GM23248 (cell line): ENCODE data around the gene PEAR1. TPM values are rescaled to one million over a fixed set of nuclear protein-coding genes. Genes with fewer than 3 reads are reported as not detected.
A peak's percentile ranks its signal among the peaks of the same experiment; 100 is the strongest.

Experiments used
- DNase-seq: peaks from one replicate; pipeline ENCODE4 v3.0.0-alpha.2; 2015
- H2AFZ ChIP-seq: fragments of 200-600 bp; sonication (generic); 2 replicates; pipeline ENCODE4 v1.6.1; 2016; ENCODE audit warnings: antibody characterized with exemption
- H3F3A ChIP-seq: fragments of 200-600 bp; sonication (generic); 2 replicates; pipeline ENCODE4 v1.6.1; 2016; ENCODE audit warnings: mild to moderate bottlenecking, antibody characterized with exemption, mixed run types; ENCODE audit not compliant: insufficient read depth
- H3K27ac ChIP-seq: fragments of 200-600 bp; sonication (generic); 2 replicates; pipeline ENCODE4 v1.5.1; 2016; ENCODE audit warnings: mild to moderate bottlenecking
- H3K27me3 ChIP-seq: fragments of 200-600 bp; sonication (generic); replicated peaks from 2 replicates; pipeline ENCODE4 v1.6.1; 2016; ENCODE audit warnings: mild to moderate bottlenecking; ENCODE audit not compliant: insufficient read depth
- H3K36me3 ChIP-seq: fragments of 200-600 bp; sonication (generic); 2 replicates; pipeline ENCODE4 v1.6.1; 2016; ENCODE audit warnings: low read depth, mild to moderate bottlenecking
- H3K4me1 ChIP-seq: fragments of 200-600 bp; sonication (generic); 2 replicates; pipeline ENCODE4 v1.6.1; 2016; ENCODE audit warnings: mild to moderate bottlenecking; ENCODE audit not compliant: insufficient read depth
- H3K4me2 ChIP-seq: fragments of 200-600 bp; sonication (generic); one replicate; pipeline ENCODE4 v1.6.1; 2016; ENCODE audit warnings: mild to moderate bottlenecking; ENCODE audit not compliant: unreplicated experiment
- H3K4me3 ChIP-seq: fragments of 200-600 bp; sonication (generic); 2 replicates; pipeline ENCODE4 v1.5.1; 2016; ENCODE audit warnings: mild to moderate bottlenecking
- H3K79me2 ChIP-seq: fragments of 200-600 bp; sonication (generic); 2 replicates; pipeline ENCODE4 v1.6.1; 2016; ENCODE audit warnings: mild to moderate bottlenecking; ENCODE audit not compliant: insufficient read depth
- H3K9ac ChIP-seq: fragments of 200-600 bp; sonication (generic); 2 replicates; pipeline ENCODE4 v1.6.1; 2016; ENCODE audit warnings: mild to moderate bottlenecking
- H3K9me2 ChIP-seq: fragments of 200-600 bp; sonication (generic); 2 replicates; pipeline ENCODE4 v1.6.1; 2016; ENCODE audit warnings: mixed run types, mild to moderate bottlenecking, moderate library complexity; ENCODE audit not compliant: insufficient read depth
- H3K9me3 ChIP-seq: fragments of 200-600 bp; sonication (generic); one replicate; pipeline ENCODE4 v1.6.1; 2017; ENCODE audit warnings: low read depth
- H4K20me1 ChIP-seq: fragments of 200-600 bp; sonication (generic); 2 replicates; pipeline ENCODE4 v1.6.0; 2016; ENCODE audit not compliant: insufficient read depth
- EZH2 ChIP-seq: fragments of 200-600 bp; sonication (generic); IDR thresholded peaks from 2 replicates; pipeline ENCODE4 v1.6.1; 2018; ENCODE audit warnings: antibody characterized with exemption, mild to moderate bottlenecking; ENCODE audit not compliant: insufficient read depth, poor library complexity, severe bottlenecking
- EZH2phosphoT487 ChIP-seq: fragments of 200-600 bp; sonication (generic); IDR thresholded peaks from 2 replicates; pipeline ENCODE4 v1.6.1; 2018; ENCODE audit warnings: antibody characterized with exemption, moderate library complexity, mild to moderate bottlenecking, low read depth; ENCODE audit not compliant: insufficient read depth
- whole genome bisulfite sequencing, 2 experiments: methylation state at CpG; one replicate each; pipeline ENCODE4 v1.1.6; 2015 to 2017; ENCODE audit warnings: low lambda C conversion rate in 2 of 2, low coverage in 1 of 2; ENCODE audit errors: missing lambda C conversion rate in 2 of 2; 5-methylcytosine and 5-hydroxymethylcytosine counted together
- in situ Hi-C: fragments of 300-500 bp; cut with MboI; formaldehyde crosslinking; loops from 2 replicates; pipeline ENCODE4 v1.15.0; 2020
- polyA plus RNA-seq: library from polyadenylated mRNA; unstranded; fragments of >200 nt; fragmentation: Nextera tagmentation; extraction: Ambion mirVana; gene quantifications from 2 replicates; pipeline ENCODE4 v1.2.1, GENCODE V29; 2016
- total RNA-seq: library from RNA; depleted of rRNA; stranded (reverse); fragments of >200 nt; shearing (Covaris generic); gene quantifications from 2 replicates; pipeline ENCODE4 v1.2.3, GENCODE V29; 2014

PEAR1 gene
- total and polyA plus RNA-seq, 2 experiments from 2014 or later: 1.2 to 2.2 TPM

- Histone ChIP-seq H3K36me3 (no peaks in the 10 kb centered on the region), H2AFZ (no peak overlapping the region), H3K9ac (no peak overlapping the region), H4K20me1 (no peaks in the 10 kb centered on the region), H3K9me3 (no peaks in the 10 kb centered on the region), H3K27ac (no peak overlapping the region), H3K4me3 (no peak overlapping the region), H3K27me3 (no peaks in the 10 kb centered on the region), H3K4me2 (no peak overlapping the region), H3K79me2 (no peaks in the 10 kb centered on the region), H3K9me2 (no peaks in the 10 kb centered on the region), H3F3A (peaks cover 11% of the 10 kb centered on the region), H3K4me1 (no peaks in the 10 kb centered on the region)
- no peak for TF ChIP-seq EZH2phosphoT487
- in situ Hi-C loops: loop anchor here (10.0 kb wide), 1 partner anchor 93 kb away; no protein-coding TSS in a partner anchor
- WGBS, 2 experiments: 29% methylated on average over 3 of the region's 3 CpGs
- DNase-seq: no peak
Observed at GRCh38 chr1:156887317-156887716, 6.2 kb upstream of the PEAR1 start.

GRCh38 chr1:156887734-156888133, 5.8 kb upstream of the PEAR1 start:
- Histone ChIP-seq H3K79me2 (no peaks in the 10 kb centered on the region), H3K4me3 (no peak overlapping the region), H3K36me3 (no peaks in the 10 kb centered on the region), H3F3A (peaks cover 11% of the 10 kb centered on the region), H3K9ac (no peak overlapping the region), H2AFZ (no peak overlapping the region), H3K9me3 (no peaks in the 10 kb centered on the region), H3K27me3 (no peaks in the 10 kb centered on the region), H3K9me2 (no peaks in the 10 kb centered on the region), H4K20me1 (no peaks in the 10 kb centered on the region), H3K27ac (no peak overlapping the region), H3K4me2 (no peak overlapping the region), H3K4me1 (no peaks in the 10 kb centered on the region)
- WGBS, 2 experiments: 22 to 27% methylated on average over 5 to 6 of the region's 6 CpGs
- in situ Hi-C loops: loop anchor here (10.0 kb wide), 1 partner anchor 93 kb away; no protein-coding TSS in a partner anchor
- DNase-seq: no peak
- no peak for TF ChIP-seq EZH2

- H2AFZ ChIP-seq: no peak overlapping the region
- no peaks in the 10 kb centered on the region for H3K27me3 ChIP-seq
- peaks cover 11% of the 10 kb centered on the region for H3F3A ChIP-seq
- no peak overlapping the region for H3K27ac ChIP-seq
- no peaks in the 10 kb centered on the region for H3K9me3 ChIP-seq
- no peak overlapping the region for H3K9ac ChIP-seq
- H4K20me1 ChIP-seq: no peaks in the 10 kb centered on the region
- peak; percentile 88 for DNase-seq
- 43 to 45% methylated on average over 8 of the region's 8 CpGs for WGBS, 2 experiments
- H3K9me2 ChIP-seq: no peaks in the 10 kb centered on the region
- in situ Hi-C loops: loop anchor here (10.0 kb wide), 1 partner anchor 95 kb away; no protein-coding TSS in a partner anchor
- no peaks in the 10 kb centered on the region for H3K79me2 ChIP-seq
- no peaks in the 10 kb centered on the region for H3K36me3 ChIP-seq
- no peak for TF ChIP-seq EZH2phosphoT487
- no peak for TF ChIP-seq EZH2
- H3K4me2 ChIP-seq: no peak overlapping the region
- no peak overlapping the region for H3K4me3 ChIP-seq
- H3K4me1 ChIP-seq: no peaks in the 10 kb centered on the region
Observed at GRCh38 chr1:156889802-156890580, 3.5 kb upstream of the PEAR1 start.

GRCh38 chr1:156892190-156893047, 1.1 kb upstream of the PEAR1 start:
- 0 out of 2 replicates have a peak overlapping the region, but pooled peaks have one; percentile 32 for H3K9ac ChIP-seq
- H3K9me3 ChIP-seq: no peaks in the 10 kb centered on the region
- WGBS, 2 experiments: 9% methylated on average over 37 to 48 of the region's 48 CpGs
- no peaks in the 10 kb centered on the region for H4K20me1 ChIP-seq
- no peaks in the 10 kb centered on the region for H3K9me2 ChIP-seq
- TF ChIP-seq EZH2phosphoT487: no peak
- peak overlapping the region; percentile 86 for H3K4me2 ChIP-seq
- H3K27ac ChIP-seq: no peak overlapping the region
- no peaks in the 10 kb centered on the region for H3K79me2 ChIP-seq
- no peaks in the 10 kb centered on the region for H3K27me3 ChIP-seq
- DNase-seq: peak; percentile 94
- peak overlapping the region; percentile 71 for H2AFZ ChIP-seq
- peaks cover 23% of the 10 kb centered on the region for H3K4me1 ChIP-seq
- peak overlapping the region; percentile 59 for H3K4me3 ChIP-seq
- in situ Hi-C loops: no loop called here
- no peaks in the 10 kb centered on the region for H3K36me3 ChIP-seq
- H3F3A ChIP-seq: peaks cover 25% of the 10 kb centered on the region
